GM21825 (cell line): ENCODE measurements around the gene RGS17.
"Not testable (repeated sequence)": the region's sequence is repeated elsewhere in the genome, so short reads cannot be mapped to it uniquely, and the experiment has no call there.

ENCODE experiments used
- ATAC-seq: cut with Tn5 transposase; IDR thresholded peaks from one replicate; pipeline ENCODE4 v1.9.1; 2021; ENCODE audit warnings: mild to moderate bottlenecking, moderate library complexity; ENCODE audit not compliant: unreplicated experiment

The RGS17 gene

DNA sequence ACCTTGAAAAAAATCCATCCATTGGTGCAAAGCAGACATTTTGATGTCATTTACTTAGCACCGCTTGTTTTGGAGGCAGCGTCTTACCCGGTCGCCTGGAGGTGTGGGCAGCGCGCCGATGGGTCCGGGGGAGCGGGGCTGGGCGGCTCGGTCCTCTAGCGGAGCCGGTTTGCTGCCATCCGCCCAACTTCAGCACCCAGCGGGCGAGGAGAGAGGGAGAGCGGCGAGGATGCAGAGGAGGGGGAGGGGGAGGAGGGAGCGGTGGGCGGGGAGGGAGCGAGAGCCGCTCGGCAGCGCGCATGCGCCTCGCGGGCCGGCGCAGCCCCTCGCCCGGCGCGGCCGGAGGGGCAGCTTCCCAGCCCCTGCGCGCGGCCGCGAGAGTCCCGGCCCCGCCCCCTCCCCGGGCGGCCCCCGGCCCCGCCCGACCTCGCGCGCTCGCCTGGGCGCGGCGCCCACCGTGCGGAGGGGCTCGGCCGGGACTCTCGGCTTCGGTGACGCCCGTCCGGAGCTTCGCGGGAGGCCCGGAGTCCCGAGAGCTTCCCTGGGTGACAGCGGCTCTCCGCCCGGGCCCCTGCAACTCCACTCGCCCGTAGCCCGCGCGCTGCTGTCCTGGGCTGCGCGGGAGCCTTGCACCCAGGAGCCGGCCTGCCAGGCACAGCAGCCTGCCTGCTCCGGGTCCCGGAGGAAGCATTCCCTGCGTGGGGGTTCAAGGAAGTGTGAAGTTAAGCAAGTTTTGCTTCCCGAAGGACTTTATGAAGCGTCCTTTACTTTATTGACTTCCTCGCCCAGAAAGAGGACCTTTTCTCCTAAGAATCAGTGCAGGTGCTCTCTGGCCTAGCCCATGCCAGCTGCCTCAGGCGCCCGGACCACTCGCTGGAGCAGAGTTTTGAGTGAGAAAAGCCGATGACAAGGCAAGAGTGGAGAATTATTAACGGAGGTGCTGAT lies at the start of gene RGS17:
RGS17 (minus strand) TSS at position 246 of the 945 bp plus-strand sequence. CDS start 87,264 bp downstream, outside the sequence.
- peak; percentile 62 for ATAC-seq

GRCh38 chr6:153172815-153173214 lies 41.7 kb upstream of the RGS17 start:
- no peak for ATAC-seq

- no peak for ATAC-seq
These were observed 39.4 kb upstream of the RGS17 start for GRCh38 chr6:153170511-153170910.

- no peak for ATAC-seq
These were observed 36.8 kb upstream of the RGS17 start for GRCh38 chr6:153167907-153168306.

GRCh38 chr6:153167061-153167891 lies 36.2 kb upstream of the RGS17 start:
- no peak for ATAC-seq

DNA sequence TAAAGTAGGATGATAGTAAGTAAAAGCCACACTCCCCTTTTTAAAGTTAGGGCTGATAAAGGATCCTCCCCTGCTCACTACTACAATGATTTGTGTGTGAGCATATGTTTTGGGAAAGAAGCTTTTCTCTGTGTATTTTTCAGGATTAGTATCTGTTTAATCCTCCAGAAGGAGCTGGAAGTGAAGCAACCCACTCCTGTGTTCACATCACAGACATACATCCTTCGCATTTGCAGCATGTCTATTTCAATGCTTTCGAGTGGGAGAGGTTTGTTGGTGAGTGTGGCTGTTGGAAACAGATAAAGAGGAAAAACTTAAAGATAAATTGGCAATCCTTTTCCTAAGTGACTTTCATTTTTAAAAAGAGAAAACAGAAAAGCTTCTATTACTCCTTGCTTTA lies 31.6 kb upstream of the RGS17 start:
- ATAC-seq, result no peak

DNA sequence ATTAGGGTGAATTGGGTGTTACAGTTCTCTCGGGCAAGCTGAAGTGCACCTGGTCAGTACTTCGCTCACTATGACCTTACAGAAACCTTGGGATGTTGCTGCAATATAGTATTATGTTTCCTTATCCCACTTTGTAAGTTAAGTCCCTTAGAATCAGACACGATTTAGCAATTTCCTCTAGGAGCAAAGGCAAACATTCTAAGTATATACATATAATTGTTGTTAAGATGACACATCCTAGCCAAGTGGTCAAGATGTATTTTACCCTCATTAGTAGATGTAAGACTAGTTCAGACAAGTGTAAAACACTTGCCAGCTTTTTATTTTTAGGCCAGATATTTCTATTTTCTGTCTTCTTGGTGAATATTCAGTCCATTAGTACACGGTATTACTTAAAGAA lies 31.1 kb upstream of the RGS17 start:
- ATAC-seq, result no peak

DNA sequence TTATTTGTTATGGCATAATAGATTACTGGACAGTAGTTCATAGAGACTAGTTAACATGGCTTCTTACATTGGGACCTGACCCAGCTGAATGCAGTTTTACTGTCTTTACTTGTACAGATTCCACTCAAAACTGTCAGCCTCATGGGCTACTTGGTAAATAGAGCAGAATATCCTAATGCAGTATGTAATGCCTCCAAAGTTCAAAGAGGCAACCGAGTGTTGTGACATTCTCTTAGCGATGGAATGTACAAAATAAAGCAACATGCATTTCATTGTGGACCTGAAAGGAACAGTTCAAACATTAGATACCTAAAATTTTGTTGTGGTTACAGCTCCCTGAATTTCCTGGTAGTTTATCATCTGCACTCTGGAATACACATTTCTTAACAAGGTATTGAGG lies 29.1 kb upstream of the RGS17 start:
- no peak for ATAC-seq

DNA sequence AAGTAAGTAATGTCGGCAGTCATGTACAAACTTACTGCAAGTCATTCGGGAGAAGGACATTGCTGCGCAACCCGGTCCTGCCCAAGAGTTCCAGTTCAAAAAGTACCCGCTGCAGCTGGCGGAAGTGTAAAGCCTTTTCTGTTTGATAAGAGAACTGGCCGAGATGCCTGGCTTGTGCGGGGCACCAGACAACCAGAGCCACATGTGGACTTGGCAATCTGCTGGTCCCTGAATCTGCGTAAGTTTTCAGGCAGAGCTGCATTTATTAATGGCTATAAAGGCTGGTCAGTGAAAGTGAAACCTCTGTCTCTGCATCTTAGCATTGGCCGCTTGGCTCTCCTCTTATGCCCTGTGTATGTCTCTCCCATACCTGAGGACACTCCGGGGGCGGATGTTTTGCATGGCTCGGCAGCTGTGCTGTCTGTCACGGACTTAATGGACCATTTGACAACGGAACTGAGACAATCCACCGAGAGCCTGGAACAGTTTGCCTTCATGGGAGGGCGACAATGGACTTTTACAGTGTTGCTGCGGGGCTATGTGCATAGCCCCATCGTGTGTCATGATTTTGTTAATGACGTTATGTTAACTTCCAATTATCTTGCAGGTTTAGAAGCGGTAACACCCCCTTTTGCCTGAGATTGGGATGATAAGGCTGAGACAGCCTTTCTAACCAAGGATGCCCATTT lies 19.8 kb upstream of the RGS17 start:
- ATAC-seq, result no peak

- ATAC-seq, result no peak
These were observed 19.3 kb upstream of the RGS17 start for GRCh38 chr6:153150371-153150751.

GRCh38 chr6:153149891-153150290 lies 18.8 kb upstream of the RGS17 start:
- ATAC-seq, result no peak

- ATAC-seq, result no peak
These were observed 15.3 kb upstream of the RGS17 start for GRCh38 chr6:153146413-153146812.

GRCh38 chr6:153145591-153145990 lies 14.5 kb upstream of the RGS17 start:
- ATAC-seq, result no peak

GRCh38 chr6:153143200-153143599 lies 12.1 kb upstream of the RGS17 start:
- no peak for ATAC-seq

DNA sequence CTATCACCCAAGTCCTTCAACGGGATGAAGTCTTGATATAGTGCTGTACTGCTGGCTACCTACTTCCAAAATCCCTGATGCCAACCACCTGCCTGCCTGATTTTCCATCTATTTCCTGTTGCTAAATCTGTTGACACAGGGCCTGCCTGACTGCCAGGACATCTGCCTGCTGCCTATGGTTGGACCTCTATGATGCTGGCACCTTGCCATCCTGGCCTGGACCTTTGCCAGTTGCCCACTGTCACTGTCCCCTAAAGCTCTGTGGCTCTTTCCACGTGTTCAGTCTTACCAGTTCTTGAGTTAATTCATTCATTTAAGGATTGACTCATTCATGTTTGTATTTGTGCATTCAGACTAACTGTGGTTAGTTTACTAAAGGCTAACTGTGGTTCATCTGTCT lies 9.2 kb upstream of the RGS17 start:
- no peak for ATAC-seq

- ATAC-seq, result no peak
These were observed 7.8 kb upstream of the RGS17 start for GRCh38 chr6:153138930-153139329.

- ATAC-seq, result no peak
These were observed 4.6 kb upstream of the RGS17 start for GRCh38 chr6:153135681-153136080.

- ATAC-seq, result not testable (repeated sequence)
These were observed 2.6 kb upstream of the RGS17 start for GRCh38 chr6:153133667-153134066.

- ATAC-seq, result peak; percentile 19
These were observed 506 bp downstream of the RGS17 start for GRCh38 chr6:153130515-153131036.

- no peak for ATAC-seq
These were observed 1.1 kb downstream of the RGS17 start for GRCh38 chr6:153129873-153130514.
